Urinary bladder (tissue), 4 donors: ENCODE data around the gene PSENEN. TPM values are rescaled to one million over a fixed set of nuclear protein-coding genes. Genes with fewer than 3 reads are reported as not detected.

Experiments
- DNase-seq: peaks from one replicate; pipeline ENCODE4 v3.0.0-alpha.2; 2015; ENCODE audit errors: extremely low spot score
- H3K27ac ChIP-seq: one replicate; pipeline ENCODE4 v1.5.1; 2013; ENCODE audit warnings: low read depth, mild to moderate bottlenecking, moderate library complexity
- H3K36me3 ChIP-seq: one replicate; pipeline ENCODE4 v1.6.1; 2013; ENCODE audit warnings: mild to moderate bottlenecking, moderate library complexity; ENCODE audit not compliant: insufficient read depth
- H3K4me1 ChIP-seq: one replicate; pipeline ENCODE4 v1.6.1; 2013; ENCODE audit warnings: mild to moderate bottlenecking, moderate library complexity; ENCODE audit not compliant: insufficient read depth
- H3K4me3 ChIP-seq: one replicate; pipeline ENCODE4 v1.5.1; 2013; ENCODE audit warnings: low read depth, low read length
- WGBS: extraction: QIAGEN DNeasy Blood & Tissue Kit; methylation state at CpG from one replicate; pipeline ENCODE4 v1.1.7; 2013; 5-methylcytosine and 5-hydroxymethylcytosine counted together
- polyA plus RNA-seq: library from polyadenylated mRNA; stranded (reverse); fragments of 200-250 nt; gene quantifications from one replicate; pipeline ENCODE4 v1.2.3, GENCODE V29; 2013
- total RNA-seq: library from RNA; depleted of rRNA; stranded (reverse); fragments of >200 nt; gene quantifications from one replicate; pipeline ENCODE4 v1.2.3, GENCODE V29; 2014
- donor health status: healthy with polysubstance abuse.
- donor health status: healthy.

Gene PSENEN
- total and polyA plus RNA-seq, 2 donors = 13.7 to 49.2 TPM

- WGBS = 82% methylated on average over 28 of the region's 28 CpGs
- no peak overlapping the region for H3K27ac ChIP-seq
- H3K4me3 ChIP-seq = no peak overlapping the region
- DNase-seq = no peak
- no peaks in the 10 kb centered on the region for H3K4me1 ChIP-seq
- no peaks in the 10 kb centered on the region for H3K36me3 ChIP-seq
These were observed 38.3 kb downstream of the PSENEN start for GRCh38 chr19:35783469-35784434.

- H3K27ac ChIP-seq = no peak overlapping the region
- no peaks in the 10 kb centered on the region for H3K36me3 ChIP-seq
- DNase-seq = no peak
- no peak overlapping the region for H3K4me3 ChIP-seq
- 79% methylated on average over 45 of the region's 45 CpGs for WGBS
- H3K4me1 ChIP-seq = no peaks in the 10 kb centered on the region
These were observed 39.3 kb downstream of the PSENEN start for GRCh38 chr19:35784503-35785338.

- Histone ChIP-seq H3K36me3 (no peaks in the 10 kb centered on the region), H3K27ac (no peak overlapping the region), H3K4me1 (no peaks in the 10 kb centered on the region), H3K4me3 (no peak overlapping the region)
- 85% methylated on average over 10 of the region's 10 CpGs for WGBS
- no peak for DNase-seq
These were observed 39.8 kb downstream of the PSENEN start for GRCh38 chr19:35785339-35785627.

GRCh38 chr19:35786299-35787160 is 41.1 kb downstream of the PSENEN start:
- H3K27ac ChIP-seq = no peak overlapping the region
- no peak overlapping the region for H3K4me3 ChIP-seq
- WGBS = 90% methylated on average over 31 of the region's 31 CpGs
- H3K4me1 ChIP-seq = no peaks in the 10 kb centered on the region
- H3K36me3 ChIP-seq = no peaks in the 10 kb centered on the region
- no peak for DNase-seq

- Histone ChIP-seq H3K27ac (no peak overlapping the region), H3K4me3 (no peak overlapping the region), H3K36me3 (no peaks in the 10 kb centered on the region), H3K4me1 (no peaks in the 10 kb centered on the region)
- DNase-seq = no peak
- WGBS = 93% methylated on average over 15 of the region's 15 CpGs
These were observed 41.9 kb downstream of the PSENEN start for GRCh38 chr19:35787227-35787799.

- WGBS = 76% methylated on average over 12 of the region's 12 CpGs
- Histone ChIP-seq H3K27ac (no peak overlapping the region), H3K4me3 (no peak overlapping the region), H3K36me3 (no peaks in the 10 kb centered on the region), H3K4me1 (no peaks in the 10 kb centered on the region)
- no peak for DNase-seq
These were observed 42.9 kb downstream of the PSENEN start for GRCh38 chr19:35788205-35788960.

- no peak overlapping the region for H3K4me3 ChIP-seq
- H3K4me1 ChIP-seq = no peaks in the 10 kb centered on the region
- H3K27ac ChIP-seq = no peak overlapping the region
- no peaks in the 10 kb centered on the region for H3K36me3 ChIP-seq
- no peak for DNase-seq
- WGBS = 81% methylated on average over 11 of the region's 11 CpGs
These were observed 43.9 kb downstream of the PSENEN start for GRCh38 chr19:35789195-35789977.

- no peaks in the 10 kb centered on the region for H3K36me3 ChIP-seq
- WGBS = 87% methylated on average over 19 of the region's 19 CpGs
- H3K4me1 ChIP-seq = no peaks in the 10 kb centered on the region
- no peak for DNase-seq
- no peak overlapping the region for H3K4me3 ChIP-seq
- H3K27ac ChIP-seq = no peak overlapping the region
These were observed 44.8 kb downstream of the PSENEN start for GRCh38 chr19:35789978-35790944.

GRCh38 chr19:35790981-35791813 is 45.7 kb downstream of the PSENEN start:
- H3K27ac ChIP-seq = no peak overlapping the region
- WGBS = 58% methylated on average over 20 of the region's 20 CpGs
- H3K4me3 ChIP-seq = no peak overlapping the region
- no peaks in the 10 kb centered on the region for H3K4me1 ChIP-seq
- H3K36me3 ChIP-seq = no peaks in the 10 kb centered on the region
- DNase-seq = no peak

GRCh38 chr19:35791814-35792279 is 46.4 kb downstream of the PSENEN start:
- no peaks in the 10 kb centered on the region for H3K36me3 ChIP-seq
- H3K4me3 ChIP-seq = no peak overlapping the region
- 88% methylated on average over 9 of the region's 9 CpGs for WGBS
- H3K4me1 ChIP-seq = no peaks in the 10 kb centered on the region
- no peak overlapping the region for H3K27ac ChIP-seq
- DNase-seq = no peak
